Posterior cingulate gyrus (tissue), 11 donors: ENCODE measurements around the gene KIF3A.

Experiments used
- DNase-seq, 10 donors: peaks; one replicate each; pipeline versions ENCODE4 v3.0.0 to v3.0.0-alpha.2; 2020 to 2021; ENCODE audit warnings: mixed read lengths in 3 of 10
- intact Hi-C: fragments of 100-400 bp; cut with DNase I; formaldehyde crosslinking; loops from one replicate; pipeline ENCODE4 v1.15.1; 2023

Gene KIF3A

DNA sequence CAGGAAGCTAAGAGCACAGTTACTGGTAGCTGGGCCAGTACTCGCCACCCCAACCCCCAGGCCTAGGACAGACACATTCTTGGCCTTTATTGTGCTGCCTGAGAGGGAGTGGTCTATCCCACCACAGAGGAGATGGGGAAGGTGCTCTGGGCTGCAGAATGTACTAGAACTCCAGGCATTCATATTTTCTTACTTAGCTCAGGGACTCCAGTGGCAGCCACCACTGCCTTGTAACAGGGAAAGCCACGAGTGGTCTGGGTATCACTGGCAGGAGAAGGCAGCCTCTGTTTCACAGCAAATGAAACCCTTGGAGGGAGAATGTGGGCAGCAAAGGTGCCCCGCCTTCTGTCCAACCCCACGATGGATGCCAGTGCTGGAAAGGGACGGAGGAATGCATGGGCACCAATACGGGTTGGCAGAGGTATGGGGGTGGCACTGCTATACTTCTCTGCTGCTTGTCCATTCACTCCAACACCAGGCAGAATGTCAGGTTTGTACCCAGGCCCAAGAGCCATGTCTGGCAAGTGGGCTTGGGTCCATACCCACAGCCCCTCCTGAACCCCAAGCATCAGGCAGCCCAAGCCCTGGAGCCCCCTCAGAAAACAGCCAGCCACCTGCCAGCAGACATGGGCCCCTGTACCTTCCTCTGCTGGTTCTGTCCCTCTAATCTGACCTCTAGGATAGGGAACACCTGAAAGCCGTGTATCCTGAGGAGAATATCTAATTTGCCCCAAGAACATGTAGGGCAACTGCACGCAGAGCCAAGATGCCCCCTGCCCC is 35.1 kb upstream of the KIF3A start:
- intact Hi-C loops: no loop called here
- DNase-seq: peak in 2 of 10 donors; percentile 65 to 82

DNA sequence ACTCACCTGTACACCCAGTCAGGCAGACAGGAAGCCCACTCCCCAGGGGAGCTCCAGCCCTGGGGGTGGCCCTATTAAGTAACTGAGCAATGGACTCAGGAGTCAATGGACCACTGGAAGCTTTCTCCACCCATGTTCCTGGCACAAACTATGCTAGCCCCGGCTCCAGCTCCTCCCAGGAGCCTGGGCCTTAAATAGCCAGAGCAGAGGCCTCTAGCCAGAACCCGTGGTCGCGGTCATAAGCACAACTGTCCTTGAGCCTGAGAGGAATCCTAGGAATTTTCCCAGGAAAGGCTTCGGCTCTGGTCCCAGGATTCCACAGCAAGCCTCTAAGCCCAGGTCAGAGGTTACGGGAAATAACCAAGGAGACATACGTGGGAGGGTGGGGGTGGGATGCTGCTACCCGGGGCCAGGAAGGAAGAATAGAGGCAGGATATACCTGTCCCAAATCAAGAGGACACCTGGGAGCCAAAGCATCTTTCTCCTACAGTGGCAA is 34.2 kb upstream of the KIF3A start:
- intact Hi-C loops: no loop called here
- peak in 1 of 10 donors; percentile 64 for DNase-seq

- intact Hi-C loops: no loop called here
- DNase-seq: peak in 2 of 10 donors; percentile 51 to 86
Measured at GRCh38 chr5:132770476-132771159, 33.3 kb upstream of the KIF3A start.

- DNase-seq: peak in 2 of 10 donors; percentile 28 to 74
- intact Hi-C loops: no loop called here
Measured at GRCh38 chr5:132768485-132768868, 31.1 kb upstream of the KIF3A start.

DNA sequence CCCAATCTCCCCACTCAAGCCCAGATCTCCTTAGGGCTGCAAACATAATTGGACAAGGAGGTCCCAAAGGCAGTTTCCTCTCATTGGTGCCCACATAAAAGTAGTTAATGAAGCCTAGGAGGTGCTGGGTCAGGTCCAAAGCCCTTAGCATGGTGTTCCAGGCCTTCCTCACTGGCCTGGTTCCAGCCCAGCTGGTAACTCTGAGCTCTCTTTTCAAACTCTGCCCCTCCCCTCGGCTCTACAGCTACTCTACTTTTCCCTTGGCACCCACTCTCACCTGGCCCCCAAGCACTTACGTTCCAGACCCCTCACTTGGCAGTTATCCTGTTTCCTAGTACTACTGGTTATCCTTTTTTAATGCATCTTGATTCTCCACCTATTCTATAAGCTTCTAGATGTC is 29.8 kb upstream of the KIF3A start:
- peak in 2 of 10 donors; percentile 81 to 86 for DNase-seq
- intact Hi-C loops: no loop called here

DNA sequence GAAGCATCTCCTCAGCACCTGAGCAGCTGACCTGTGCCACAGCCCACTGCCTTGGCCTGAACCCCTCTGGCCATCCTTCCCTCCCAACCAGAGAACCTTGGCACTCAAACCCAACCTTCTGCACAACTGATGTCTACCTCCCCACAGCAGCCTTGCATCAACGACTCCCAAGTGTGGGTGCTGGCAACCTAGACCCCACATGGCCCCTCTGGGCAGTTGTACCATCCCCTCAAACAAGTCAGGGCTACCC is 29.4 kb upstream of the KIF3A start:
- peak in 1 of 10 donors; percentile 52 for DNase-seq
- intact Hi-C loops: no loop called here

GRCh38 chr5:132766020-132766805 is 28.9 kb upstream of the KIF3A start:
- intact Hi-C loops: no loop called here
- DNase-seq: peak in 2 of 10 donors; percentile 24 to 69

GRCh38 chr5:132765311-132766019 is 28.1 kb upstream of the KIF3A start:
- DNase-seq: peak in 2 of 10 donors; percentile 65 to 82

GRCh38 chr5:132764671-132765238 is 27.4 kb upstream of the KIF3A start:
- peak in 1 of 10 donors; percentile 10 for DNase-seq
- intact Hi-C loops: no loop called here

More at GRCh38 chr5:132765311-132766019, 28.1 kb upstream of the KIF3A start:
- intact Hi-C loops: no loop called here

DNA sequence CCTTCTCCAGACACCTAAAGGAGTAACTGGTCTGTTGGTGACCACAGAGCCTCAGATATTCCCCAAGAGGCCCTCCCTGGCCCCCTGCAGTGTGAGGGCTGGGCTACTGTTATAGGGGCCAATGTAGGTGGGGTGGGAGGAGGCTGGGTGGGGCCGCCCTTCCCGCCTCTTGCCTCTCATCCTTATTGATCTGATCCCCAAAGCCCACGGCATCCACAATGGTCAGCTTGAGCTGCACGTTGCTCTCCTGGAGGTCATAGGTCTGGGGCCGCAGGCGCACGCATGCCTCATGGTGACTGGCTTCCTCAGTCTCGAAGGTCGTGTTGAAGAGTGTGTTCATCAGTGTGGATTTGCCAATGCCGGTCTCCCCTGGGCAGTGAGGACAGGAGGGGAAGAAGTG is 26.7 kb upstream of the KIF3A start:
- intact Hi-C loops: no loop called here
- DNase-seq: peak in 2 of 10 donors; percentile 28 to 30

GRCh38 chr5:132763181-132764036 is 26.1 kb upstream of the KIF3A start:
- intact Hi-C loops: no loop called here
- peak in 2 of 10 donors; percentile 39 to 46 for DNase-seq

- peak in 1 of 10 donors; percentile 69 for DNase-seq
- intact Hi-C loops: no loop called here
Measured at GRCh38 chr5:132762246-132763000, 25.1 kb upstream of the KIF3A start.

DNA sequence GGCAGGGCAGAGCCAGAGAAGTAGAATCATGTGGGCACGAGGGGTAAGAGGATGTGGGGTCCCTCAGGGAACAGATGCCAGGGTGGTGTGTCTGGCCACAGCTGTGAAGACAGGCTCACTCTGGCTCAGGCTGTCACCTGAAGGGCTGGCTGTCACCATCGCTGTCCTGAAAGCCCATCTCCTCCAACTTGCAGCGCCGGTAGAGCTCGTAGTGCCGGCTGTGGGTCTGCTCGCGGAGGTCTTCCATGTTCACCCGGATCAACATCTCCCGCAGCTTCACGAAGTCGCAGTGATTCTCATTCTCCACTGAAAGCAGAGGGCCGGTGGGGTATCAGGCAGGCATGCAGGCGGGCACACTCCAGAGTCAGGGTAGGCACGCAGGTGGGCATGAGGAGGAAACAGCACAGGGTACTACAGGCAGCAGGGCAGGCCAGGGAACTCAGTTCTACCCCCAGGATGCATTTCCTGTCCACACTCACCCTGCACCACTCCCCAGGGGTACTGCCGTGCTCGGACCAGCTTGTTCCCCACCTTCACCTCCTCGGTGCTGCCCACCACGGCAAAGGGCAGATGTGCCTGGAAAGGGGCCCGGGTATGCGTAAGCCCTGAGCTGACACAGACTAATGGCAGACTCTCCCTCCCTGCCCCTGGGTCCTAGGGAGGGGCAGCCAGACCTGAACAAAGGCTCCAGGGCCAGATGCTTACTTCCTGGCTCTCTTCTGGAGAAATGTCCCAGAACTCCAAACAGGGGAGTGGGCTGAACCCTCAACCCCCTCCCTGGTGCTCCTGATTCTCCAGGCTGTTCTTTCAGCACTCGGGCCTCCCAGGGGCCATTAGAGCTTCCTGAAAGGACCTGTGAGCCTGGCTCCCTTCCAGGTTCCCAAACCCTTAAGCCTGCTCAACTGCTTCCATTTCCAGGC is 24.2 kb upstream of the KIF3A start:
- DNase-seq: peak in 1 of 10 donors; percentile 72
- intact Hi-C loops: no loop called here

DNA sequence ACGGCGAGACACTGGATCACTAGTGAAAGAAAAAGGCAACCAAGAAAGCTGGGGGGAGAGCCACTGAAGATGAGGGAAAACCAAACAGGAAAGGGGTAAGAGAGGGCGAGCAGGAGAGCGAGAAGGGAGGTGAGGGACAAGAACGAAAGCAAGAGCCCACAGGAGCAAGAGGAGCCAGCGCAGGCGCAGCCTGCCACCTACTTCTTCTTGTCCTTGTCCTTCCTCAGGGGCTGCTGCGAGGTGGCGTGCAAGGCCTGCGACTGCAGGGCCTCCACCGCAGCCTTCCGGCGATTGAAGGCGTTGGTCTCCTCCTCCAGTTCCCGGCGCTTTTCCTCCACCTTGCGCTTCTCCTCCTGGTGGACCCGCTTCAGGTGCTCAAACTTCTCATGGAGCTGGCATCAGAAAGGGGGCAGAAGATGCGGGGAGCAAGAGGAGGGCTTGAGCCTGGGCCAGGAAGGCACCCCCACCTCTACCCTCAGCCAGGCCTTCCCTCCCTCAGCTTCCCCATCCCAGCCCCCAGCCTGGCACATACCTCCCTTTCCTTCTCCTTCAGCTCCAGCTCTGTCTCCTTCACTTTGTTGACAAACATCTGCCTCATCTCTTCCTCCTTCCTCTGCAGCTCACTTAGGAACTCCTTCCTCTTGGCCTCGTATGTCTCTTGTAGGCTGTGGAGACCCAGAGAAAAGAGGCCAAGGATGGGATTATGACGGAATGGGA is 23.4 kb upstream of the KIF3A start:
- intact Hi-C loops: no loop called here
- DNase-seq: peak in 1 of 10 donors; percentile 56

- intact Hi-C loops: no loop called here
Measured at GRCh38 chr5:132760049-132760420, 22.7 kb upstream of the KIF3A start.

DNA sequence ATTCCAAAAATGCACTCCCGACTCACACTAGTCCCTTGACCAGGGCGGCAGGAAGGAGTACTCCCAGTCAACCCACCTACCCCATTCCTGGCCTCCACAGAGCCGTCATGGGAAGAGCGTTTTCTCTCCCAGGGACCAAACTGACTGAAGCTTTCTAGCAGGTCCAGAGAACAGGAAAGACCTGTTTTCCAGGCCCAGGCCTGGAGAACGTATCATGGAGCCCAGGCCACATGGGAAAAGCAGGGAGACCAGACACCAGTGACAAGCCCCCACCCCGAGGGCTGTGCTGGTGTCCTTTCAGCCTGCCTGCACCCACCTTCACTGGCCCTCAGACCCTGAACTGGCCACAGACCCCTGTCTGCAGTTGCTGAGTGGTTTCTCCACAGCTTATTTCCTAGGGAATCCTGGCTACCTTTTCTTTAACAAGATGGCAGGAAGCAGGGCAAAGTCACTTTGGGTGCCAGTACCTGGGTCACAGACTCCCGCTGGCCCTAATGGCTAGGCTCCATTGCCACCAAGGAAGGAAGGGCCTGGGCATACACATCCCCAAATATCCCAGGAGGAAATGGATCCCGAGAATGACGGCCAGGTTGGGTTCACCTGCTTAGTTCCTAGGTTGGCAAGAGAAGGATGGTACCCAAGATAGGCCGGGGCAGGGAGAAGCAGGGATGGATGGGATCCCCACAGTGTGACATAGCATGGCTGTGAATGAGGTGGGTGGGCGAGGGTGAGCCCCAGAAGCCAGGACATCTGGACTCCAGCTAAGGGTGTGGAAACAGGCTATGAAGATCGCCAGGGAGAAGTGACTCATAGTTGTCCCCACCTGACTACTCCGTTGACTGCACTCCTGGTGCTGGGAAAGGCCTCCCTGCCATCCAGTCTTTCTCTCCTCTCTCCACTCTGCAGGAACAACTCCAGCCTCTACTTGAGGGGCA is 22.0 kb upstream of the KIF3A start:
- intact Hi-C loops: no loop called here
- DNase-seq: peak in 2 of 10 donors; percentile 54 to 67

More at GRCh38 chr5:132760049-132760420, 22.7 kb upstream of the KIF3A start:
- DNase-seq: peak in 2 of 10 donors; percentile 59
